Measurements from ENCODE around the gene CDH13.
A peak's percentile ranks its signal among the peaks of the same experiment; 100 is the strongest.

Gene CDH13

GRCh38 chr16:82776470-82777146 is 149.8 kb downstream of the CDH13 start:
- Histone ChIP-seq H2AK5ac (ENCODE audit: low read length, severe bottlenecking) (no peak overlapping the region), H3K4me3 (ENCODE audit: insufficient read depth in 1 of 2, low read depth in 1 of 2, low read length in 2 of 2) (no peak overlapping the region), H3K4me2 (ENCODE audit: low read length, poor library complexity, severe bottlenecking) (no peak overlapping the region), H3K23ac (ENCODE audit: low read length in 2 of 2) (no peak overlapping the region), H3K27ac (ENCODE audit: low read length, poor library complexity, severe bottlenecking) (no peak overlapping the region), H3K4ac (ENCODE audit: low read depth in 1 of 2, low read length in 2 of 2) (no peak overlapping the region), H3K27me3 (ENCODE audit: control insufficient read depth in 1 of 2, insufficient read depth in 1 of 2, low read length in 2 of 2) (no peaks in the 10 kb centered on the region), H2BK12ac (ENCODE audit: low read length in 2 of 2) (no peak overlapping the region), H2BK15ac (ENCODE audit: low read depth, poor library complexity, severe bottlenecking) (no peak overlapping the region), H2BK5ac (ENCODE audit: low read depth, low read length, poor library complexity, severe bottlenecking) (no peak overlapping the region), H3K9me3 (ENCODE audit: control insufficient read depth, low read length) (no peaks in the 10 kb centered on the region), H3K36me3 (ENCODE audit: control insufficient read depth in 1 of 2, insufficient read depth in 2 of 2, low read depth in 1 of 2, low read length in 2 of 2) (no peaks in the 10 kb centered on the region), H3K4me1 (ENCODE audit: control insufficient read depth, insufficient read depth, low read depth, low read length) (peaks cover 1% of the 10 kb centered on the region), H2BK120ac (ENCODE audit: low read depth, low read length) (no peak overlapping the region), H2AFZ (ENCODE audit: low read depth, low read length) (no peak overlapping the region), H4K8ac (ENCODE audit: low read length) (no peak overlapping the region), H3K9ac (ENCODE audit: low read length) (no peak overlapping the region), H3K14ac (ENCODE audit: low read length in 2 of 2) (no peak overlapping the region), H3K79me1 (replicated peaks; ENCODE audit: low read length, poor library complexity, severe bottlenecking) (peaks cover 23% of the 10 kb centered on the region), H4K91ac (ENCODE audit: low read length) (no peak overlapping the region), H3K18ac (ENCODE audit: low read depth in 1 of 2, low read length in 2 of 2) (no peak overlapping the region)
- 84% methylated on average over 5 of the region's 5 CpGs for WGBS
- DNase-seq, result peak; percentile 15

- WGBS, result 79% methylated on average over 11 of the region's 11 CpGs
These were observed 156.0 kb downstream of the CDH13 start for GRCh38 chr16:82782715-82783251.

GRCh38 chr16:82783933-82784572 is 157.3 kb downstream of the CDH13 start:
- Histone ChIP-seq H3K36me3 (ENCODE audit: control insufficient read depth in 1 of 2, insufficient read depth in 2 of 2, low read depth in 1 of 2, low read length in 2 of 2) (no peaks in the 10 kb centered on the region), H3K79me1 (replicated peaks; ENCODE audit: low read length, poor library complexity, severe bottlenecking) (peaks cover 14% of the 10 kb centered on the region), H3K4me2 (ENCODE audit: low read length, poor library complexity, severe bottlenecking) (no peak overlapping the region), H3K14ac (ENCODE audit: low read length in 2 of 2) (no peak overlapping the region), H4K91ac (ENCODE audit: low read length) (no peak overlapping the region), H3K4me3 (ENCODE audit: insufficient read depth in 1 of 2, low read depth in 1 of 2, low read length in 2 of 2) (no peak overlapping the region), H4K8ac (ENCODE audit: low read length) (no peak overlapping the region), H2BK15ac (ENCODE audit: low read depth, poor library complexity, severe bottlenecking) (no peak overlapping the region), H3K9me3 (ENCODE audit: control insufficient read depth, low read length) (no peaks in the 10 kb centered on the region), H2BK12ac (ENCODE audit: low read length in 2 of 2) (no peak overlapping the region), H2BK5ac (ENCODE audit: low read depth, low read length, poor library complexity, severe bottlenecking) (no peak overlapping the region), H3K4ac (ENCODE audit: low read depth in 1 of 2, low read length in 2 of 2) (no peak overlapping the region), H2AFZ (ENCODE audit: low read depth, low read length) (no peak overlapping the region), H3K4me1 (ENCODE audit: control insufficient read depth, insufficient read depth, low read depth, low read length) (no peaks in the 10 kb centered on the region), H3K18ac (ENCODE audit: low read depth in 1 of 2, low read length in 2 of 2) (no peak overlapping the region), H3K23ac (ENCODE audit: low read length in 2 of 2) (no peak overlapping the region), H2AK5ac (ENCODE audit: low read length, severe bottlenecking) (no peak overlapping the region), H2BK120ac (ENCODE audit: low read depth, low read length) (no peak overlapping the region), H3K27ac (ENCODE audit: low read length, poor library complexity, severe bottlenecking) (no peak overlapping the region), H3K27me3 (ENCODE audit: control insufficient read depth in 1 of 2, insufficient read depth in 1 of 2, low read length in 2 of 2) (no peaks in the 10 kb centered on the region), H3K9ac (ENCODE audit: low read length) (no peak overlapping the region)
- DNase-seq, result no peak
- 78% methylated on average over 6 of the region's 8 CpGs for WGBS

More at GRCh38 chr16:82782715-82783251, 156.0 kb downstream of the CDH13 start:
- DNase-seq, result no peak
- Histone ChIP-seq H4K8ac (ENCODE audit: low read length) (no peak overlapping the region), H3K79me1 (replicated peaks; ENCODE audit: low read length, poor library complexity, severe bottlenecking) (peaks cover 14% of the 10 kb centered on the region), H2AFZ (ENCODE audit: low read depth, low read length) (no peak overlapping the region), H2BK120ac (ENCODE audit: low read depth, low read length) (no peak overlapping the region), H4K91ac (ENCODE audit: low read length) (no peak overlapping the region), H3K14ac (ENCODE audit: low read length in 2 of 2) (no peak overlapping the region), H3K4me2 (ENCODE audit: low read length, poor library complexity, severe bottlenecking) (no peak overlapping the region), H2BK5ac (ENCODE audit: low read depth, low read length, poor library complexity, severe bottlenecking) (no peak overlapping the region), H2BK12ac (ENCODE audit: low read length in 2 of 2) (no peak overlapping the region), H3K4ac (ENCODE audit: low read depth in 1 of 2, low read length in 2 of 2) (no peak overlapping the region), H3K4me1 (ENCODE audit: control insufficient read depth, insufficient read depth, low read depth, low read length) (no peaks in the 10 kb centered on the region), H3K36me3 (ENCODE audit: control insufficient read depth in 1 of 2, insufficient read depth in 2 of 2, low read depth in 1 of 2, low read length in 2 of 2) (no peaks in the 10 kb centered on the region), H3K27me3 (ENCODE audit: control insufficient read depth in 1 of 2, insufficient read depth in 1 of 2, low read length in 2 of 2) (no peaks in the 10 kb centered on the region), H3K18ac (ENCODE audit: low read depth in 1 of 2, low read length in 2 of 2) (no peak overlapping the region), H3K23ac (ENCODE audit: low read length in 2 of 2) (no peak overlapping the region), H3K4me3 (ENCODE audit: insufficient read depth in 1 of 2, low read depth in 1 of 2, low read length in 2 of 2) (no peak overlapping the region), H3K9ac (ENCODE audit: low read length) (no peak overlapping the region), H2BK15ac (ENCODE audit: low read depth, poor library complexity, severe bottlenecking) (no peak overlapping the region), H3K9me3 (ENCODE audit: control insufficient read depth, low read length) (no peaks in the 10 kb centered on the region), H2AK5ac (ENCODE audit: low read length, severe bottlenecking) (no peak overlapping the region), H3K27ac (ENCODE audit: low read length, poor library complexity, severe bottlenecking) (no peak overlapping the region)

GRCh38 chr16:82784573-82784968 is 157.8 kb downstream of the CDH13 start:
- H2AK5ac ChIP-seq (ENCODE audit: low read length, severe bottlenecking), result no peak overlapping the region

More at GRCh38 chr16:82784573-82784968, 157.8 kb downstream of the CDH13 start:
- Histone ChIP-seq H2BK15ac (ENCODE audit: low read depth, poor library complexity, severe bottlenecking) (no peak overlapping the region), H2AFZ (ENCODE audit: low read depth, low read length) (no peak overlapping the region), H3K4ac (ENCODE audit: low read depth in 1 of 2, low read length in 2 of 2) (no peak overlapping the region), H3K23ac (ENCODE audit: low read length in 2 of 2) (no peak overlapping the region), H3K36me3 (ENCODE audit: control insufficient read depth in 1 of 2, insufficient read depth in 2 of 2, low read depth in 1 of 2, low read length in 2 of 2) (no peaks in the 10 kb centered on the region), H3K4me1 (ENCODE audit: control insufficient read depth, insufficient read depth, low read depth, low read length) (no peaks in the 10 kb centered on the region), H3K9me3 (ENCODE audit: control insufficient read depth, low read length) (no peaks in the 10 kb centered on the region), H3K9ac (ENCODE audit: low read length) (no peak overlapping the region), H4K91ac (ENCODE audit: low read length) (no peak overlapping the region), H3K4me3 (ENCODE audit: insufficient read depth in 1 of 2, low read depth in 1 of 2, low read length in 2 of 2) (no peak overlapping the region), H3K4me2 (ENCODE audit: low read length, poor library complexity, severe bottlenecking) (no peak overlapping the region), H2BK120ac (ENCODE audit: low read depth, low read length) (no peak overlapping the region), H3K27ac (ENCODE audit: low read length, poor library complexity, severe bottlenecking) (no peak overlapping the region), H2BK12ac (ENCODE audit: low read length in 2 of 2) (no peak overlapping the region), H3K27me3 (ENCODE audit: control insufficient read depth in 1 of 2, insufficient read depth in 1 of 2, low read length in 2 of 2) (no peaks in the 10 kb centered on the region), H3K14ac (ENCODE audit: low read length in 2 of 2) (no peak overlapping the region), H4K8ac (ENCODE audit: low read length) (no peak overlapping the region), H3K79me1 (replicated peaks; ENCODE audit: low read length, poor library complexity, severe bottlenecking) (peaks cover 10% of the 10 kb centered on the region), H3K18ac (ENCODE audit: low read depth in 1 of 2, low read length in 2 of 2) (no peak overlapping the region), H2BK5ac (ENCODE audit: low read depth, low read length, poor library complexity, severe bottlenecking) (no peak overlapping the region)
- WGBS, result 96% methylated on average over 3 of the region's 3 CpGs
- no peak for DNase-seq
